AG08395 (cell line): Measurements from ENCODE around the gene SERPINA5.

Experiments
- DNase-seq: peaks from one replicate; pipeline ENCODE4 v3.0.0; 2012; ENCODE audit warnings: mixed read lengths, low spot score

Gene SERPINA5, protein sequence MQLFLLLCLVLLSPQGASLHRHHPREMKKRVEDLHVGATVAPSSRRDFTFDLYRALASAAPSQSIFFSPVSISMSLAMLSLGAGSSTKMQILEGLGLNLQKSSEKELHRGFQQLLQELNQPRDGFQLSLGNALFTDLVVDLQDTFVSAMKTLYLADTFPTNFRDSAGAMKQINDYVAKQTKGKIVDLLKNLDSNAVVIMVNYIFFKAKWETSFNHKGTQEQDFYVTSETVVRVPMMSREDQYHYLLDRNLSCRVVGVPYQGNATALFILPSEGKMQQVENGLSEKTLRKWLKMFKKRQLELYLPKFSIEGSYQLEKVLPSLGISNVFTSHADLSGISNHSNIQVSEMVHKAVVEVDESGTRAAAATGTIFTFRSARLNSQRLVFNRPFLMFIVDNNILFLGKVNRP

DNA sequence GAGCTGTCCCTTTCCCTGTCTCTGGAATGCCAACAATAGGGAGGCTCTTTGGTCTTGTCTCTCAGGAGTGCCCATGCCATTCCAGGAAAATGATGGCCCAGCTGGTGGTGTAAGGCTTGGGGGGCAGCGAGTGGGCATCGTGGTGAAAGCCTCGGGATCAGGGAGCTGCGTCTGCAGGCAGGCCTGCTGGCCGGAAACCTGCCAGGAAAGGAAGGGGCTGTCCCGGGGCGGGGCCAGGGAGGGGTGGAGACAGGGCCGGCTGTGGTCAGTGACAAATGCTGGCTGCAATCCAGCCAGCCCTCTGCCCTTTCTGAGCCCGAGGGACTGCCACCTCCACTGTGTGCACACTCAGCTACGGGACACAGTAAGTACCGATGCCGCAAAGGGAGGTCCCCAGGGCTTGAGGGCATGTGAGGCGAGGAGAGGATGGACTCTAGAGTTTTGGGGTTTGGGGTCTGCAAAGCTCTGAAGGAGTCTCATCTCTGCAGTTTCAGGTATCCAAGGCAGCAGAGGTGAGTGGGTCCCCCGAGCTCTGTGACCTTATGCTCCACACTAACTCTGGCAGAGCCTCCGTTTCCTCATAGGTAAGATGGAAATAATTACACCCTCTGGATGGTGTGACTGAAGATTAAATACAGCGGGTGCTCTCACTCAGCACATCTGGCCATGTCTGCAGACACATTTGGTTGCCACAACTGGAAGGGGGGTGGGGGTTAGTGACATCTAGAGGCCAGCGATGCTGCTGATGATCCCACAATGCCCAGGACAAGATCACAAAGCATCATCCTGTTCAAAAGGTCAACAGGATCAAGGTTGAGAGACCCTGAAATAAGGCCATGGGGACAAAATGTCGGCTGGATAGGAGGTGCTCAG lies at the start of gene SERPINA5:
TSS of gene SERPINA5 (plus strand) at position 300 of the 873 bp plus-strand sequence. CDS start 5,937 bp downstream, outside the sequence.
- DNase-seq, result peak; percentile 53

DNA sequence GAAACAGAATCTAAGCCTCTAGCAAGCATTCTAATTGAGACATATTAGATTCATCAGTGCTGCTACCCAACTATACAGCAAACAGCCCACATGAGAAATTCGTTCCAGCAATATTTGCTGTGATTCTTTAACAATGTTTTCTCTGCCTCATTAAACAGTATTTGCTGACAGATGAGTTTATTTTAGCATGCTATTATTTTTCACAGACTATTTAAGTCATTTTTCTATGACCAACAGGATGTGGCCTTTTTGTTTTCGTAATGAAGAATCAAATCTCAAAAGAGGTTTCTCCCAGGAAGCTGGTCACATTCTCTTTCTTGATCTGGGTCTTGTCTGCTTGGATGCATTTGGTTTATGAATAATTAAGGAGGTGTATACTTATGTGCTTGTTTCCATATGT lies 48.8 kb upstream of the SERPINA5 start:
- DNase-seq, result no peak

DNA sequence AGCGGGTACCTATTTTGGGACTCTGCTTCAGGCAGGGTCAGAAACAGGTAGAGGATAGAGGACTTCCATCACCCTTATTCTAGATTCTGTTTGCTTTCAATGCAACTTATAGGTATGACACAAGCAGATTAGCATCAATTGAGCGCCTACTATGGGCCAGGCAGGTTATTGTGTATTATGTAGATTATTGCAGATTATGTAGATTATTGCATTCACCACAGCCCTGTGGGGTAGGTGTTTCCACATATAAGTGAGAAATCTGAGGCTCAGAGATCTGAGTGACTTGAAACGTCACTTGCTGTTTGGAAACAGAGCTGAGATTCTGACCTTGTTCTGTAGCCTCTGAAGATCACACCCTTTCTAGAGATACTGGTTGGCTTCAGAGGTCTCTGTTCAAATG lies 45.7 kb upstream of the SERPINA5 start:
- DNase-seq, result no peak

DNA sequence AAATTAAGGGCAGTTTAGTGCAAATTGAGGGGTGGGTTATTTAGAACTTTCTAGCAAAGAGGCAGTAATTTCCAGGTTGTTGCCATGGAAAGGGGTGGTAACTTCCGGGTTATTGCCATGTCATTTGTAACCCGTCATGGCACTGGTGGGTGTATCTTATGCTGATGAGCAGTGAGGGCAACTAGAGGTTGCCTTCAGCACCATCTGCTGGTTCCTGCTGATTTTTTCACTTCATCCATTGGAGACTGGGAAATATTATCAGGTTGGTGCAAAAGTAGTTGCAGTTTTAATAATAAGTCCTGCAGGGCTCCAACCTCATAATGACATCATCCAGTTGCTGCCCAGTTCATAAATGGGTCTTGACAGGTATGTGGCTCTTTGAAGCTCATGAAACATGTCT lies 44.4 kb upstream of the SERPINA5 start:
- no peak for DNase-seq

DNA sequence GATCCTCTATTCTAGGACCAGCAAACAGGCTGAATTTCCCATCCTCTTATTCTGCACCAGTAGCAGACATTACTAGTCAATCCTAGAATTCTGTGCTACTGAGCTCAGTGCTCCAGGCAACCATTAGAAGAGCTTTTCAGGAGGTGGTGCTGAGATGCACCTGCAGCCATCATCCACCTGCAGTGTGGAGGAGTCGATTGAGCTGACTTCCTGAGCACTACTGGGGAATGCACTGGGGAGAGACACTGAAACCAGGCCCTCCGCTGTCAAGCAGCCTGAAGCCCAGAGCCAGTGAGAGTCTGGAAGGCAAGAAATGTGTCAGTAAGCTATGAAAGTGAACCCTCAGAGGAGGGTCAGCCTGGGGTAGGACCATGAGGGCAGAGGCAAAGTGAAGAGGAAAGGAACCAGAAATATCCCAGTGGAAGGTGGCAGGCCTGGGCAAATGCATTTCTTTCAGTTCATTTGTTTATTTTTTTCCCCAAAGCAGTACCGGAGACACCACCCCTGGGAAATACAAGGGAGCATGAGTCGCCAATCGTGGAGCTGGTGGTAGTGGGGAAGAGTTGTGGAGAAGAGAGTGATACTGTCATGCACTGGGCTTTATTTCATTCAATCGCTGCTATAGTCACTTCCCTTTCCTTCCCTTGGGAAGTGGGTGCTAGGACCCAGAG lies 43.0 kb upstream of the SERPINA5 start:
- no peak for DNase-seq

DNA sequence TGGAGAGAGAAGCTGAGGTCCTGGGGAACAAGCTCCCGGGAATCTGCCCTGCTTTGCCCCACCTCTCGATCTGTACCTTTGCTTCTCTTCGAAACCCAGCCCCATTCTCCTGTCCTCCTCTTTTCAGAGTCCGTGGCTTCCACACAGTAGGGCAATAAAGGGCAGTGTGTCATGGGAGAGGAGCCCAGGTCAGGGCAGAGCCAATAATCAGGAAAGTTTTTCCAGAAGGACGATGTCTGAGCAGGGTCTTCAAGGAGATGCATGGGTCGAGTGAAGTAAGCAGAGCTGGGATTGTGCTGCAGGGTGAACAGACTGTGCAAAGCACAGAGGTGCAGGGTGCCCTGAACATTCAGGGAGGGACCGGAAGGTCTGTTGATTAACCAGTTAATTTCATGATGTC lies 42.0 kb upstream of the SERPINA5 start:
- no peak for DNase-seq

DNA sequence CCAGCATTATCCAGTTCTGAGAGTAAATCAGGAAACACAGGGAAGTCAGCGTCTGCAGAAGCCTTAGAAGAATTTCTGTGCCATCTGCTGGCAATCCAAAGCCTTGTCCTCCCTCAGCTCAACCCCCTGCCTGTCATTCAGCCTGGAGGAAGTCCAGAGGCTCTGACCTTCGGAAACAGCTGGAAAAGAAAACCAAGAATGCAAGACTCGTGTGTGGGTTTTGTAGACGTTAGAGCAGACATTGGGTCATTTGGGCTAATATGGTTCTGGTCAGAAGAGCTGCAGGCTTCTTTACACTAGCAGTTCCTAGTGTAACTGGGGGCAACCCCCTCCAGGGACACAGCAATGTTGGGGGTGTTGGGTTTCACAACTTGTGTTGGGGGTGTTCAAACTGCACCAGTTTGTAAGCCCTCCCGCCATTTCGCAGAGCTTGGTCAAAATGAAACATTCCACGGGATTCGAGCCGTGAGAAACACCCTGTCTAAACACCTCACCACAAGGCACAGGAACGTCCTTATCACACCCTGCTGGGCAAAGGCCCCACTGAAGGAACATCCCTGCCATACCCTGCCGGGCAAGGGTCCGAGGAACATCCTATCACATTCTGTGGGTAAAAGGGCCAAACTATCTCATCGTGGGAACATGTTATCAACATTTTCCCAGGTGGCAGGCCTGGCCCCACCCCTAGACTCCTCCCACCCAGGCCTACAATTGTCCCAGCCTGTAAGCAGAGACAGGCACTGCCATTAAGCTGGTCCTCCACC lies 41.0 kb upstream of the SERPINA5 start:
- peak; percentile 22 for DNase-seq

DNA sequence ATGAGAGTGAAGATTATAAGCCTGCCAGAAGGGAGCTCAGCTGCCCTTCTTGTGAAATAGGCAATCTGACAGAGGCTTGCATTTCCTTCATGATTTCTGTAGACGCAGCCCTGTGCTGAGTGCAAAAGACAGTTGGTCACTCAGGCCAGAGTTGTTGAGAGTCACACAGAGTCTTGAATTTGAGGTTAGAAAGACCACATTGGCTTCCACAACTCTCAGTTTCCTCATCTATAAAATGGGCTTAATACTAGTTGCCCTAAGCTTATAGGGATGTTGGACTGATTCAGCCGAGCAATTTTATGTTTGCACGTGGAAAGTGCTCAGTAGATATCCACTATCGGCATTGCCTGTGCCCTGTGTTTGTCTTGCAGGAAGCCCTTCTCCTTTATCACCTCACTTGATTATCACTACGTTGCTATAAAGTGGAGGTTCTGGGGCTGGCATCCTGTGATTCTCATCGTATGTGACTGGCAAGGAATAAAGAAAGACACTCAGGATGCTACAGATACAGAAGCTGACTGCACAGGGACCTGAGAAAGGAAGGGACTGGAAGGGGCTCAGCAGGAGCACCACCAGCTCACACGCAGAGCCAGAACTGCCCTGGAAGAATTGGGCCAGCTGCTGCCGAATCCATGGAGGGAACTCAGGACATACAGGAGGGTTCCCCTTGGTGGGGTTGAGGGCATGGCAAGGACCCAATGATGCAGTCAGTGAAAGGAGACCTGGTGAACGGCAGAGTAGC lies 39.8 kb upstream of the SERPINA5 start:
- DNase-seq, result no peak

DNA sequence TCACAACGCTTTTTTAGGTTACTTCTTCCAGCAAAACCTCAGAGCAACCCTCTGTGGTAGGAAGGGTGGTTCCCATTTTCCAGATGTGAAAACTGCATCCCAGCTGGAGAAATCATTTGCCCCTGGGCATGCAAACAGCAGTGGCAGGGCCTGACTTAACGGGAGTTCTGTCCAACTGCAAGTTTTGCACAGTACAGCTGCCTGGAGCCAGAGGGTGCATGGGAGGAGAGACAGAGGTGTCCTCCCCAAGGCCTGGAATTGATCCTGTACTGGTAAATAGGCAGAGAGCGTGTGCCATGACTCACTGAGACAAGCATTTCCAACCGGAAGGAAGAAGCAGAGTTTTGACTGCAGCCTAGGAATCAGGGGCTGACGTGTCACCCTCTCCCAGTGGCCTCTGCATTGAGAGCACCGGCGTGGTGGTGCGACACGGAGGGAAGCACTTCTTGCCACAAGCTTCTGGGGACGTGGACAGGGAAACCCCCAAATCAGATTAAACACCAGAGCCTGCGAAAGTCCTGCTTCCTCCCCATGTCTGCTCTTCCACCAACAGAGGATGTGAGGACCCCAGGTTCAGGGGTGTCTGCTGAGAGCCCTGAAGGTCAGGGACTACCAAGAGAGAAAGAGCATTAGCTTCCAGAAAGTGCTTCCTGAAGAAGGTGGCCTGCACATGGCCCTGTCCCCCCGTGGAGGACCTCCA lies 39.0 kb upstream of the SERPINA5 start:
- peak; percentile 48 for DNase-seq

DNA sequence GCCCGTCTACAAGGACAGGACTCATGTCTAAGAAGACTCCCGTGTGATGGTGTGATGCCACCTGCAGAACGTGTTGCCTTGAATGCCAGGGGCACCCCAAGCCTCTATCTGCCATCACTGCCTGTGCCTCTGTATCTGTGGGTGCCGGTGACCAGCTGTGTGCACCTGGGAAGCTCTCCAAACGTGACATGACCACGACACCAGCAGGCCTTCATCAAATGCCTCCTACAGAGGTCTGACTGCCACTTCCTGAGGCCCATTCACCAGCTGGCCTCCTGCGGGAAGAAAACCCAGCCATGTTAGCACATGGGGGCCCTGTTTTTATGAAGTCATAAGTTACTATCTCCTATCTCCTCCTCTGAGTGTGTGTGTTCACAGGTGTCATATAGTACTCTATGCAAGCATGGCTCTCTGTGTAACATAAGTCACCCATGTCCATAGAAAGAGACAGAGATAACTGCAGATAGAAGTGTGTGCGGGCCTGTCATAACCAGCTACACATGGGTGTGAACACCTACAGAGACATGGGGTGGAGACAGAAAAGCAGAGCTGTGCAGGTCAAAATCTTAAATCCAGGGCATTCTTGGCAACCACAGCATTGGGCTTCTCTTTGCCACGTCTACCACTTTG lies 38.3 kb upstream of the SERPINA5 start:
- no peak for DNase-seq

DNA sequence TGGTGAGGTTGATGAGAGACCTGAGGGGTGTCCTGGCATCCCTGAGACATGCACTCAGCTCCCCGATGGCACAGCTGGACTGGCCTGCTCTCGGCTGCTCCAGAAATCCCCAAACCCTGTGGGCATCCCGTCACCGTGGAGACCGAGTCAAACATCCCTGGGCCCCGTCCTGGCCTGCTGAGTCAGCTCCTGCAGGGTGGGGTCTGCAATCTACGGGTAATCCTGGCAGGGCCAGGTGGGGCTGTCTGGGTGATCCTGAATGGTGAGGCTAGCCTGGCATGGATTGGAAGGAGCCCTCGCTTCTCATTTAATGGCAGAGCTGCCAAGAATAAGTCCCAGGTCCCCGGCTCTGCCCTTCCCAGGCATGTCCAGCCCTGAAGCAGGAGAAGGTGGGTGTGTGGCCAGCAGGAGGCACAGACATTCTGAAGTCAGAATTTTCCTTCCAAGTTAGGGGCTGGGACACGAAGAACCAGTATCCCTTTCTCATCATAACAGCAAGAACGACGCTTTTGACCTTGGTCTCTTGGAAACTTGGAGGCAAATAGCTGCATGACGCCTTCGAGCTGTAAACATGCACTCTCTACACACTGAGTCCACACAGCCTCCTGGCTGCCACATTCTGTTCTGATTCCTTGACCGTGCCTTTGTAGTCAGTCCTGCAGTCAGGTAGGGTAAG lies 37.6 kb upstream of the SERPINA5 start:
- DNase-seq, result no peak

DNA sequence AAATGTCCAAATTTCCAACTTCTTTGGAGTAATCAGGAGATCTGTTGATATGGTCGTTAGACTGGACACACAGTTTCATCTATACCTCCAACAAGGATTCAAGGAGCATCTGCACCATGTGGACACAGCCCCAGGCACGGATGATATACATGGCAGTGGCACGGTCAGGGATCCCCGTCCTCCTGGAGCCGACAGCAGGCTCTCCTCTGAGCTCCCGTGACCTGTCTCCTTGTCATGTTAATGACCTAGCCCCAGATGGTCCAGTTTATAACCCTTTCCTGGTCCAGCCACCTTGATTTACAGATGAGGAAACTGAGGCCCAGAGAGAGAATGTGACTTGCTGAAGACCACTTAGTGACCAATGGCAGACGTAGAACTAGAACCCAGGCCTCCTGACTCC lies 36.5 kb upstream of the SERPINA5 start:
- no peak for DNase-seq

DNA sequence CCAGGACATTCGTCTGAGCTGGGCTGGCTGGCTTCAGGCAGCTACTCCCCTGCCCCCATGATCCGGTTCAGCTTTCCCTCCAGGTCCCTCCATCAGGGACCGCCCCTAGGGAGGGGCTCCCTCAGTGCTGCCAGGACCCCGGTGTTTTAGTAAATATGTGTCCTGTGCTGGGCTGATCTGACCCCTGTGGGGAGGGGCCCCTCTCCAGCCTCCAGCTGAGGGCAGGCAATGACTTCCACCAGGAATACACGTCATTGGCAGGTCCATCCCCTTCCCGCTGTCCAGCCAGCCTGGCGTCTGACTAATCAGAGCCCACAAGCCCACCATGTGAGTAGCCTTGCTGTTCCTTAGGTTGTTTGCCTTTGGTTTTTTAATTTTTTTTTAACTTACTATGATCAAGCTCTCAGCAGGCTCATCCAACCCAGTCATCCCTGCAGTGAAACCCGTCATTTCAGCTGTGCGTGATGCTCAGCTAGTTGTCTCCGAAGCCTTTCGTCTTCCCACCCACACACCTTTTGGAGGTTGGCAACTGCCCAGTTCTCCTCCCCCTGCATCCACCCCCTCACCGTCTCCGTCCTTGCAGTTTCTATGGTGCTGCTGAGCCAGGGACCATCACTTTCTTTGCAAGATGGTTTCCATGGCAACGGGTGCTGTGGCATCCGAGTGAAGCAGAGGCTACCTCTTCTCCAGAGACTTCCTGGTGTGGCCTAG lies 35.9 kb upstream of the SERPINA5 start:
- no peak for DNase-seq

DNA sequence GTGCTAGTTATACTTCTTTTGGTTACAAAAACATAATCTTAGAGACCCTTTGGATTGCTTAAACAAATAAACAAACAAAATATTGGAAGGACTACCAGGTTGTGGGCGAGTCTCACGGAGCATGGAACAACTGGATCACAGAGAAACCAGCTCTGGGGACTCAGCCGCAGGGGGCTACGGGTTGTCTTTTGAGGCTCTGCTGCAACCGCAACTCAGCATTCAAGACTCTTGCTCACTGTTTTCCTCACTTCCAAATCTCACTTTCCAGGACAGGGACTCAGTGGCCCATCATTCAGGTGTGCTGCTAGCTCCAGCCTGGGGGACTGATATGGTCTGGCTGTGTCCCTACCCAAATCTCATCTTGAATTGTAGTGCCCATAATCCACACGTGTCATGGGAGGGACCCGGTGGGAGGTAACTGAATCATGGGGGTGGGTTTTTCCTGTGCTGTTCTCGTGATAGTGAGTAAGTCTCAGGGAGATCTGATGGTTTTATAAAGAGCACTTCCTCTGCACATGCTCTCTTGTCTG lies 34.0 kb upstream of the SERPINA5 start:
- no peak for DNase-seq

DNA sequence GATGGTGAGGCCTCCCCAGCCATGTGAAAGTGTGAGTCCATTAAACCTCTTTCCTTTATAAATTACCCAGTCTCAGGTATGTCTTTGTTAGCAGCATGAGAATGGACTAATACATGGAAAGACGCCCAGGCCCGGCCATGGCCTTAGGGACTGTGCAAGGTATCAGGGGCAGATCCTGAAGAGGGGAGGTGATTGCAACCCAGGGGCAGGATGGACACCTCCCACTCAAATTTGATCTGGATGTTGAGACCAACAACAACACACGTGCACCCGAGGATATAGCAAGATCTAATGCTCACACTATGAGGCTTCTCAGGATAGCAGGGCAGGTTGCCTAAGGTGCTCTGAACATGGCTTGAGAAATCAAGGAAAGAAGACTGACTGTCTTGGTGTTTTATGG lies 33.5 kb upstream of the SERPINA5 start:
- DNase-seq, result no peak

DNA sequence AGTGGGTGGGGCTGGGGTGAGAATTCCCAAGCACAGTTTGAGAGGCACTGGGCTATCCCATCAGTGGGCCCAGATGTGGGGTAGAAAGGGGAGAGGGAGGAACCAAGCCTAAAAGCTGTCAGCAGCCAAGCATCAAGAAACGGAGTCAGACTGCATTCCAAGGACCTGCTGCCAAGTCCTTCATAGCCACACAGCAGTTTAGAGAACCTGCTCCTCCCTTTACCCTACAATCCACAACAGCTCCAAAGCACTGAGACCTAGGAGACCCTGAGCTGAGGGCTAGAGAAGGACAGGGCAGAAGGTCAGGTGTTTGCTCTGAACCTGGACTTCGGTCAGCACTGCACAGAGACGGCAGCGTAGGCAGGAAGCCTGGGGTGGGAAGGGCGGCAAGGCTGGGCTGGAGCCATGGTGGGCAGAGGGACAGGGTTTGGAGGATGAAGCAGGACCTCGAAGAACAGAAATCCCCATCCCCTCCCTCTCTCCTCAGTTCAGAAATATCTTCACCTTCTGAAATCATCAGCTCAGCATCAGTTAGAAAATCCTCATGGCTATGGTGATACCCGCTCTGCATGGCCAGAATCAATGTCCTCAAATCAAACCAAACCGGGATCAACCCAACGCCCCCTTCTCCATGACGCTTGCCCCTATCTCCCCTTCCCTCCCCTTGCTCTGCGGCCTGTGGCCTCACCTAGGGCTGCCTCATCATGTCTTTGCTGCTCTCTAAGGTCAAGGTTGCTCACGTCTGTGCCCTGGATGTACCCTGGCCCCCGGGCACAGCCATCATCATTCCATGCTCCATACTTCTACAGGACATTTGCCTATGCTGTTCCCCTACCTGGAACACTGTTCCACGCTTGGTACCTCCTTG lies 32.9 kb upstream of the SERPINA5 start:
- no peak for DNase-seq
